ENCODE results near the gene ALDH1A2.
"Not testable (repeated sequence)": the region's sequence is repeated elsewhere in the genome, so short reads cannot be mapped to it uniquely, and the experiment has no call there.

The ALDH1A2 gene

GRCh38 chr15:58014470-58014869 lies 51.0 kb downstream of the ALDH1A2 start:
- TF ChIP-seq CTCF (IDR thresholded peaks at IDR 0.05; ENCODE audit: control extremely low read depth, extremely low read depth, low read depth, missing control alignments) = no peak
- CTCF ChIA-PET = no interaction called here
- DNase-seq (ENCODE audit: extremely low spot score) = no peak
- POLR2A ChIA-PET = no interaction called here

GRCh38 chr15:58014040-58014439 lies 51.5 kb downstream of the ALDH1A2 start:
- TF ChIP-seq CTCF (IDR thresholded peaks at IDR 0.05; ENCODE audit: control extremely low read depth, extremely low read depth, low read depth, missing control alignments) = no peak
- no peak for DNase-seq (ENCODE audit: extremely low spot score)
- ChIA-PET CTCF (interaction anchor here (0.8 kb wide), 1 partner anchor 22 kb away, joined by 3 read pairs; no protein-coding TSS in a partner anchor), POLR2A (no interaction called here)

- DNase-seq (ENCODE audit: extremely low spot score) = no peak
- POLR2A ChIA-PET = no interaction called here
- no peak for TF ChIP-seq CTCF (IDR thresholded peaks at IDR 0.05; ENCODE audit: control extremely low read depth, extremely low read depth, low read depth, missing control alignments)
- CTCF ChIA-PET = interaction anchor here (1.7 kb wide), 1 partner anchor 59 kb away, joined by 6 read pairs; no protein-coding TSS in a partner anchor
Measured at GRCh38 chr15:58010983-58011382, 54.5 kb downstream of the ALDH1A2 start.

GRCh38 chr15:58003810-58004209 lies 61.7 kb downstream of the ALDH1A2 start:
- POLR2A ChIA-PET = no interaction called here
- DNase-seq (ENCODE audit: extremely low spot score) = no peak
- CTCF ChIA-PET = no interaction called here
- TF ChIP-seq CTCF (IDR thresholded peaks at IDR 0.05; ENCODE audit: control extremely low read depth, extremely low read depth, low read depth, missing control alignments) = no peak

GRCh38 chr15:58002338-58003126 lies 63.0 kb downstream of the ALDH1A2 start:
- TF ChIP-seq CTCF (IDR thresholded peaks at IDR 0.05; ENCODE audit: control extremely low read depth, extremely low read depth, low read depth, missing control alignments) = no peak
- ChIA-PET CTCF (no interaction called here), POLR2A (no interaction called here)
- DNase-seq (ENCODE audit: extremely low spot score) = no peak

GRCh38 chr15:57999699-58000098 lies 65.8 kb downstream of the ALDH1A2 start:
- POLR2A ChIA-PET; DNase-seq (ENCODE audit: extremely low spot score): not testable (repeated sequence)
- CTCF ChIA-PET = interaction anchor here (0.8 kb wide), 1 partner anchor 12 kb away, joined by 3 read pairs; no protein-coding TSS in a partner anchor

GRCh38 chr15:57996561-57996960 lies 69.0 kb downstream of the ALDH1A2 start:
- POLR2A ChIA-PET = no interaction called here
- CTCF ChIA-PET = no interaction called here
- DNase-seq (ENCODE audit: extremely low spot score) = no peak
- TF ChIP-seq CTCF (IDR thresholded peaks at IDR 0.05; ENCODE audit: control extremely low read depth, extremely low read depth, low read depth, missing control alignments) = no peak
